ENCODE data around the gene S1PR1. TPM values are rescaled to one million over a fixed set of nuclear protein-coding genes. Genes with fewer than 3 reads are reported as not detected.

S1PR1 gene
- polyA plus RNA-seq, 3 donors, result 0.36 to 0.64 (median 0.43) TPM

DNA sequence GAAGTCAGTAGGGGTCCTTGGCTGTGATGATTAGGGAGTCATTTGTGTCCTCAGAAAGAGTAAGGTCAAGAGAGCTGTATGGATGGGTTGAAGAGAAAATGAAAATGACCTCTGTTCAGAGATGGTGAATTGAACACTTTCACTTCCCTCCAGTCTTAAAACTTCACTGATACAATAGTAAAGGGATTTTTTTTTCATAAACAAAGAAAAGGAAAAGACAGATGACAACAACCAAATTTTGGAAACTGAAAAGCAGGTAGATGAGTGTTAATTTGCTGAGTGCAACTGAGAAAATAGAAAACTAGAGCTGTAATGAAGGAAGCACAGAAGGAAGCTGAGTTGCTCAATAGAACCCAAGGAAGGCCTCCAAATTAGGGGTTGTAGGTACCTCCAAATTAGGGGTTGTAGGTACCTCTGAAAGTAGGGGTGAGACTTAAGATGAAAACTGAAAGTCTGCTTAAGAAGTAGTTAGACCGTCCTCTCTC lies 14.8 kb upstream of the S1PR1 start:
- no CpG with 5 or more reads among the region's 1 CpG for WGBS (ENCODE audit: insufficient coverage)
- no peak overlapping the region for H3K9ac ChIP-seq (ENCODE audit: insufficient read depth, low read length, poor library complexity, severe bottlenecking)
- no peaks in the 10 kb centered on the region for H3K27me3 ChIP-seq (ENCODE audit: control insufficient read depth in 2 of 2, insufficient read depth in 2 of 2, low read length in 2 of 2)
- TF ChIP-seq, protein P1, sequence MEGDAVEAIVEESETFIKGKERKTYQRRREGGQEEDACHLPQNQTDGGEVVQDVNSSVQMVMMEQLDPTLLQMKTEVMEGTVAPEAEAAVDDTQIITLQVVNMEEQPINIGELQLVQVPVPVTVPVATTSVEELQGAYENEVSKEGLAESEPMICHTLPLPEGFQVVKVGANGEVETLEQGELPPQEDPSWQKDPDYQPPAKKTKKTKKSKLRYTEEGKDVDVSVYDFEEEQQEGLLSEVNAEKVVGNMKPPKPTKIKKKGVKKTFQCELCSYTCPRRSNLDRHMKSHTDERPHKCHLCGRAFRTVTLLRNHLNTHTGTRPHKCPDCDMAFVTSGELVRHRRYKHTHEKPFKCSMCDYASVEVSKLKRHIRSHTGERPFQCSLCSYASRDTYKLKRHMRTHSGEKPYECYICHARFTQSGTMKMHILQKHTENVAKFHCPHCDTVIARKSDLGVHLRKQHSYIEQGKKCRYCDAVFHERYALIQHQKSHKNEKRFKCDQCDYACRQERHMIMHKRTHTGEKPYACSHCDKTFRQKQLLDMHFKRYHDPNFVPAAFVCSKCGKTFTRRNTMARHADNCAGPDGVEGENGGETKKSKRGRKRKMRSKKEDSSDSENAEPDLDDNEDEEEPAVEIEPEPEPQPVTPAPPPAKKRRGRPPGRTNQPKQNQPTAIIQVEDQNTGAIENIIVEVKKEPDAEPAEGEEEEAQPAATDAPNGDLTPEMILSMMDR (IDR thresholded peaks at IDR 0.05), result no peak
- no peak overlapping the region for H3K4me2 ChIP-seq (replicated peaks; ENCODE audit: extremely low read depth, low read length, poor library complexity, severe bottlenecking)
- H3K79me2 ChIP-seq (ENCODE audit: insufficient read depth, low read length), result no peaks in the 10 kb centered on the region
- no peak overlapping the region for H3K4me3 ChIP-seq (replicated peaks in 1 of 3; ENCODE audit: low read depth in 2 of 3, low read length in 3 of 3)
- Mint-ChIP-seq H3K36me3 (no peaks in the 10 kb centered on the region), H3K4me3 (no peak overlapping the region), H3K9me3 (no peaks in the 10 kb centered on the region), H3K4me1 (peaks cover 8% of the 10 kb centered on the region), H3K27ac (peak overlapping the region in 1 of 7 donors; percentile 38), H3K27me3 (ENCODE audit: low read depth in 3 of 3) (peaks cover 0 to 1% (median 0%) of the 10 kb centered on the region in 3 donors)
- H3K36me3 ChIP-seq (replicated peaks in 1 of 2; ENCODE audit: control insufficient read depth in 1 of 2, insufficient read depth in 2 of 2, low read length in 2 of 2), result no peaks in the 10 kb centered on the region
- intact Hi-C loops (cut with micrococcal nuclease), result no loop called here
- H3K9me3 ChIP-seq (replicated peaks in 1 of 2; ENCODE audit: control insufficient read depth in 1 of 2, insufficient read depth in 1 of 2, low read length in 2 of 2), result no peaks in the 10 kb centered on the region
- peak overlapping the region; percentile 34 for H2AFZ ChIP-seq (ENCODE audit: insufficient read depth, low read depth, low read length, poor library complexity, severe bottlenecking)
- DNase-seq, result no peak
- no peak overlapping the region for H3K27ac ChIP-seq (ENCODE audit: low read depth in 1 of 2, low read length in 2 of 2)
- H4K20me1 ChIP-seq (ENCODE audit: insufficient read depth, low read length), result no peaks in the 10 kb centered on the region
- no peaks in the 10 kb centered on the region for H3K4me1 ChIP-seq (ENCODE audit: control insufficient read depth in 1 of 2, insufficient read depth in 2 of 2, low read length in 2 of 2)

DNA sequence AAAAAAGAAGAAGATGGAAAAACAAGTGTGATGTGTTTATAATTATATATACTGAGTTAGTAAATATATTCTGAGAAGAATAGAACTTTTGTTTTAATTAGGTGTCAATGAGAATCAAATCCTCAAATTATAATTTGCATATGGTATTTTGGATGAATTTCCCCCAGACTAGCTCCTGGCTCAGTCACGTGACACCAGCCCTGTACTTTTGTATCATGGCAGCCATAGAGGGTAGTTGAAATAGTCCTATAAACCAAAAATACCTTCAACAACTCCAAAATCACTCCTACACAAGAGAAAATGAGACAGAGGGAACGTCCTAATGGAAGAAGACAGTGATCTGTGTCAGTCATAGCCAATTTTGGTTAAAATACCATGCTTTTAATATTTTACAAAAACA lies 9.0 kb upstream of the S1PR1 start:
- Histone ChIP-seq H2AFZ (ENCODE audit: insufficient read depth, low read depth, low read length, poor library complexity, severe bottlenecking) (no peak overlapping the region), H4K20me1 (ENCODE audit: insufficient read depth, low read length) (no peaks in the 10 kb centered on the region), H3K4me1 (ENCODE audit: control insufficient read depth in 1 of 2, insufficient read depth in 2 of 2, low read length in 2 of 2) (no peaks in the 10 kb centered on the region), H3K9me3 (replicated peaks in 1 of 2; ENCODE audit: control insufficient read depth in 1 of 2, insufficient read depth in 1 of 2, low read length in 2 of 2) (no peaks in the 10 kb centered on the region), H3K27me3 (ENCODE audit: control insufficient read depth in 2 of 2, insufficient read depth in 2 of 2, low read length in 2 of 2) (no peaks in the 10 kb centered on the region), H3K4me3 (replicated peaks in 1 of 3; ENCODE audit: low read depth in 2 of 3, low read length in 3 of 3) (no peak overlapping the region), H3K79me2 (ENCODE audit: insufficient read depth, low read length) (no peaks in the 10 kb centered on the region), H3K36me3 (replicated peaks in 1 of 2; ENCODE audit: control insufficient read depth in 1 of 2, insufficient read depth in 2 of 2, low read length in 2 of 2) (no peaks in the 10 kb centered on the region), H3K27ac (ENCODE audit: low read depth in 1 of 2, low read length in 2 of 2) (no peak overlapping the region), H3K4me2 (replicated peaks; ENCODE audit: extremely low read depth, low read length, poor library complexity, severe bottlenecking) (no peak overlapping the region), H3K9ac (ENCODE audit: insufficient read depth, low read length, poor library complexity, severe bottlenecking) (no peak overlapping the region)
- H3K9me3 Mint-ChIP-seq, result peaks cover 0 to 2% (median 0%) of the 10 kb centered on the region in 7 donors
- DNase-seq, result no peak
- TF ChIP-seq, protein P1 (IDR thresholded peaks at IDR 0.05), result no peak
- no peaks in the 10 kb centered on the region for H3K36me3 Mint-ChIP-seq
- H3K27ac Mint-ChIP-seq, result no peak overlapping the region
- H3K4me1 Mint-ChIP-seq, result peaks cover 1% of the 10 kb centered on the region
- whole genome bisulfite sequencing (ENCODE audit: insufficient coverage), result no CpG with 5 or more reads among the region's 2 CpGs
- intact Hi-C loops (cut with micrococcal nuclease), result no loop called here
- peaks cover 0 to 3% (median 0%) of the 10 kb centered on the region in 3 donors for H3K27me3 Mint-ChIP-seq (ENCODE audit: low read depth in 3 of 3)
- no peak overlapping the region for H3K4me3 Mint-ChIP-seq
